ENCODE measurements around the gene S1PR5.

Gene S1PR5

GRCh38 chr19:10464456-10464855, 52.8 kb downstream of the S1PR5 start:
- no peak for DNase-seq

Measured in left hindlimb (tissue), 1 donor.